Suppressor macrophage treated with lipopolysaccharide for 1 hour (primary cell): Measurements from ENCODE around the gene PTPN14.
A peak's percentile ranks its signal among the peaks of the same experiment; 100 is the strongest.

Experiments used
- DNase-seq, 3 donors: peaks; one replicate each; pipeline ENCODE4 v3.0.0-alpha.2; 2020 to 2022

Gene PTPN14

GRCh38 chr1:214326406-214326805, 225.0 kb downstream of the PTPN14 start:
- DNase-seq = no peak

GRCh38 chr1:214324896-214325800, 226.3 kb downstream of the PTPN14 start:
- no peak for DNase-seq

- no peak for DNase-seq
Observed at GRCh38 chr1:214321705-214322453, 229.5 kb downstream of the PTPN14 start.

- DNase-seq = peak; percentile 12 to 44 (median 25)
Observed at GRCh38 chr1:214319938-214320337, 231.5 kb downstream of the PTPN14 start.

GRCh38 chr1:214318956-214319736, 232.3 kb downstream of the PTPN14 start:
- DNase-seq = no peak

GRCh38 chr1:214318356-214318755, 233.0 kb downstream of the PTPN14 start:
- DNase-seq = peak; percentile 11 to 44 (median 20)

GRCh38 chr1:214317734-214318133, 233.7 kb downstream of the PTPN14 start:
- DNase-seq = peak in 1 of 3 donors; percentile 21

- DNase-seq = no peak
Observed at GRCh38 chr1:214317300-214317699, 234.1 kb downstream of the PTPN14 start.

GRCh38 chr1:214316593-214316992, 234.8 kb downstream of the PTPN14 start:
- DNase-seq = no peak

GRCh38 chr1:214314178-214314843, 237.1 kb downstream of the PTPN14 start:
- DNase-seq = no peak

- no peak for DNase-seq
Observed at GRCh38 chr1:214312530-214313051, 238.8 kb downstream of the PTPN14 start.

GRCh38 chr1:214310777-214311690, 240.4 kb downstream of the PTPN14 start:
- DNase-seq = peak in 1 of 3 donors; percentile 22

GRCh38 chr1:214310010-214310409, 241.4 kb downstream of the PTPN14 start:
- peak; percentile 37 to 67 (median 55) for DNase-seq

GRCh38 chr1:214306269-214306668, 245.1 kb downstream of the PTPN14 start:
- no peak for DNase-seq

GRCh38 chr1:214305164-214305751, 246.1 kb downstream of the PTPN14 start:
- DNase-seq = peak in 1 of 3 donors; percentile 10

GRCh38 chr1:214303141-214303930, 248.1 kb downstream of the PTPN14 start:
- DNase-seq = peak in 2 of 3 donors; percentile 26 to 46

- DNase-seq = no peak
Observed at GRCh38 chr1:214301526-214301925, 249.9 kb downstream of the PTPN14 start.

GRCh38 chr1:214300149-214300780, 251.1 kb downstream of the PTPN14 start:
- DNase-seq = no peak
